GM21360 (cell line): ENCODE results near the gene STAT6.

Experiments used
- ATAC-seq: cut with Tn5 transposase; IDR thresholded peaks from one replicate; pipeline ENCODE4 v1.9.1; 2021; ENCODE audit warnings: mild to moderate bottlenecking, moderate library complexity; ENCODE audit not compliant: unreplicated experiment

The STAT6 gene

GRCh38 chr12:57111031-57111734 lies at the start of gene STAT6:
Gene STAT6, minus strand, starts transcription at chr12:57111362. Its CDS starts 3,084 bp downstream, at chr12:57108278.
- peak; percentile 31 for ATAC-seq

- ATAC-seq, result no peak
Observed at GRCh38 chr12:57160741-57161140, 49.6 kb upstream of the STAT6 start.

- ATAC-seq, result no peak
Observed at GRCh38 chr12:57160040-57160439, 48.9 kb upstream of the STAT6 start.

GRCh38 chr12:57159311-57159710 lies 48.1 kb upstream of the STAT6 start:
- ATAC-seq, result no peak

- ATAC-seq, result no peak
Observed at GRCh38 chr12:57158665-57159064, 47.5 kb upstream of the STAT6 start.

- no peak for ATAC-seq
Observed at GRCh38 chr12:57158186-57158585, 47.0 kb upstream of the STAT6 start.

- no peak for ATAC-seq
Observed at GRCh38 chr12:57157588-57158173, 46.5 kb upstream of the STAT6 start.

- ATAC-seq, result no peak
Observed at GRCh38 chr12:57156701-57157403, 45.7 kb upstream of the STAT6 start.

- ATAC-seq, result no peak
Observed at GRCh38 chr12:57154804-57155434, 43.8 kb upstream of the STAT6 start.

- ATAC-seq, result no peak
Observed at GRCh38 chr12:57154076-57154475, 42.9 kb upstream of the STAT6 start.

GRCh38 chr12:57153415-57153997 lies 42.3 kb upstream of the STAT6 start:
- ATAC-seq, result no peak

GRCh38 chr12:57152639-57153038 lies 41.5 kb upstream of the STAT6 start:
- no peak for ATAC-seq

GRCh38 chr12:57151741-57152630 lies 40.8 kb upstream of the STAT6 start:
- no peak for ATAC-seq

GRCh38 chr12:57150400-57151000 lies 39.3 kb upstream of the STAT6 start:
- ATAC-seq, result no peak

GRCh38 chr12:57149245-57149900 lies 38.2 kb upstream of the STAT6 start:
- no peak for ATAC-seq

- ATAC-seq, result no peak
Observed at GRCh38 chr12:57148469-57149244, 37.5 kb upstream of the STAT6 start.

GRCh38 chr12:57146961-57147944 lies 36.1 kb upstream of the STAT6 start, which contains the start of gene LRP1-AS:
Gene LRP1-AS, minus strand, starts transcription at chr12:57147619.
- no peak for ATAC-seq
